ENCODE measurements around the gene RAD18. TPM values are rescaled to one million over a fixed set of nuclear protein-coding genes. Genes with fewer than 3 reads are reported as not detected.

Gene RAD18
- total RNA-seq, 4 donors from 2014 or later: 4.7 to 15.6 (median 8.5) TPM

GRCh38 chr3:8994226-8994625 lies 31.0 kb upstream of the RAD18 start:
- WGBS: 94% methylated on average over 15 of the region's 15 CpGs
- DNase-seq (ENCODE audit: low spot score in 2 of 2): no peak
- Histone ChIP-seq H3K9me3 (no peaks in the 10 kb centered on the region), H3K27me3 (no peaks in the 10 kb centered on the region), H3K4me1 (peaks cover 6% of the 10 kb centered on the region), H3K27ac (no peak overlapping the region), H3K36me3 (peaks cover 6% of the 10 kb centered on the region), H3K4me3 (no peak overlapping the region)
- TF ChIP-seq POLR2A (IDR thresholded peaks at IDR 0.05) (no peak), EP300 (IDR thresholded peaks at IDR 0.05) (no peak), CTCF (IDR thresholded peaks at IDR 0.05) (no peak), POLR2AphosphoS5 (IDR thresholded peaks at IDR 0.05) (no peak)

GRCh38 chr3:8993331-8993730 lies 30.1 kb upstream of the RAD18 start:
- WGBS: 97% methylated on average over 5 of the region's 5 CpGs
- Histone ChIP-seq H3K4me3 (no peak overlapping the region), H3K27me3 (no peaks in the 10 kb centered on the region), H3K4me1 (peaks cover 6% of the 10 kb centered on the region), H3K27ac (no peak overlapping the region), H3K36me3 (peaks cover 6% of the 10 kb centered on the region), H3K9me3 (no peaks in the 10 kb centered on the region)
- TF ChIP-seq POLR2A (IDR thresholded peaks at IDR 0.05) (no peak), EP300 (IDR thresholded peaks at IDR 0.05) (no peak), POLR2AphosphoS5 (IDR thresholded peaks at IDR 0.05) (no peak), CTCF (IDR thresholded peaks at IDR 0.05) (no peak)
- no peak for DNase-seq (ENCODE audit: low spot score in 2 of 2)

GRCh38 chr3:8992854-8993253 lies 29.6 kb upstream of the RAD18 start:
- TF ChIP-seq EP300 (IDR thresholded peaks at IDR 0.05) (no peak), POLR2A (IDR thresholded peaks at IDR 0.05) (no peak), POLR2AphosphoS5 (IDR thresholded peaks at IDR 0.05) (no peak), CTCF (IDR thresholded peaks at IDR 0.05) (no peak)

GRCh38 chr3:8992199-8992598 lies 28.9 kb upstream of the RAD18 start:
- WGBS: 91% methylated on average over 4 of the region's 4 CpGs
- no peak for DNase-seq (ENCODE audit: low spot score in 2 of 2)
- no peaks in the 10 kb centered on the region for H3K27me3 ChIP-seq
- no peak overlapping the region for H3K4me3 ChIP-seq
- H3K9me3 ChIP-seq: no peaks in the 10 kb centered on the region
- H3K36me3 ChIP-seq: peaks cover 6% of the 10 kb centered on the region
- TF ChIP-seq EP300 (IDR thresholded peaks at IDR 0.05) (no peak), POLR2AphosphoS5 (IDR thresholded peaks at IDR 0.05) (no peak), POLR2A (IDR thresholded peaks at IDR 0.05) (no peak), CTCF (IDR thresholded peaks at IDR 0.05) (no peak)
- H3K4me1 ChIP-seq: peaks cover 9% of the 10 kb centered on the region
- H3K27ac ChIP-seq: no peak overlapping the region

More at GRCh38 chr3:8992854-8993253, 29.6 kb upstream of the RAD18 start:
- Histone ChIP-seq H3K4me3 (no peak overlapping the region), H3K27ac (no peak overlapping the region), H3K27me3 (no peaks in the 10 kb centered on the region), H3K4me1 (peaks cover 6% of the 10 kb centered on the region), H3K9me3 (no peaks in the 10 kb centered on the region), H3K36me3 (peaks cover 6% of the 10 kb centered on the region)
- DNase-seq (ENCODE audit: low spot score in 2 of 2): no peak
- 72% methylated on average over 10 of the region's 11 CpGs for WGBS

GRCh38 chr3:8990266-8991215 lies 27.3 kb upstream of the RAD18 start:
- H3K27ac ChIP-seq: no peak overlapping the region
- 91% methylated on average over 14 of the region's 36 CpGs for WGBS
- no peaks in the 10 kb centered on the region for H3K27me3 ChIP-seq
- DNase-seq (ENCODE audit: low spot score in 2 of 2): no peak
- peaks cover 3% of the 10 kb centered on the region for H3K4me1 ChIP-seq
- no peaks in the 10 kb centered on the region for H3K9me3 ChIP-seq
- TF ChIP-seq POLR2A (IDR thresholded peaks at IDR 0.05): no peak
- TF ChIP-seq EP300 (IDR thresholded peaks at IDR 0.05): no peak
- TF ChIP-seq CTCF (IDR thresholded peaks at IDR 0.05): no peak
- TF ChIP-seq POLR2AphosphoS5 (IDR thresholded peaks at IDR 0.05): no peak
- no peak overlapping the region for H3K4me3 ChIP-seq
- peaks cover 6% of the 10 kb centered on the region for H3K36me3 ChIP-seq
